PFSK-1 (cell line): ENCODE measurements around the gene RFT1.

Source experiments
- FOXP2 ChIP-seq: optimal IDR thresholded peaks from 2 replicates; pipeline ENCODE3; 2011; ENCODE audit warnings: borderline replicate concordance, control low read depth, inconsistent platforms; ENCODE audit not compliant: insufficient read depth; ENCODE audit errors: extremely low read length, extremely low read depth
- POLR2AphosphoS5 ChIP-seq: IDR thresholded peaks from 2 replicates; pipeline ENCODE4 v1.6.1; 2012; ENCODE audit warnings: low read depth, mild to moderate bottlenecking, control low read depth, low read length, moderate library complexity
- SIN3A ChIP-seq: IDR thresholded peaks from 2 replicates; pipeline ENCODE4 v1.6.1; 2012; ENCODE audit warnings: mild to moderate bottlenecking, low read length, moderate library complexity, borderline replicate concordance; ENCODE audit not compliant: insufficient read depth
- TAF1 ChIP-seq: IDR thresholded peaks from 2 replicates; pipeline ENCODE4 v1.6.1; 2012; ENCODE audit warnings: low read length, control low read depth, borderline replicate concordance; ENCODE audit not compliant: insufficient read depth
- TF ChIP-seq, protein P1 (sequence below), 2 experiments: IDR thresholded peaks; 2 replicates each; pipeline versions ENCODE4 v1.6.1 to v1.8.0; 2011 to 2012; ENCODE audit warnings: low read depth in 2 of 2, low read length in 2 of 2, control low read depth in 1 of 2, inconsistent platforms in 1 of 2, mild to moderate bottlenecking in 1 of 2, moderate library complexity in 1 of 2; ENCODE audit not compliant: insufficient read depth in 1 of 2

The RFT1 gene

DNA sequence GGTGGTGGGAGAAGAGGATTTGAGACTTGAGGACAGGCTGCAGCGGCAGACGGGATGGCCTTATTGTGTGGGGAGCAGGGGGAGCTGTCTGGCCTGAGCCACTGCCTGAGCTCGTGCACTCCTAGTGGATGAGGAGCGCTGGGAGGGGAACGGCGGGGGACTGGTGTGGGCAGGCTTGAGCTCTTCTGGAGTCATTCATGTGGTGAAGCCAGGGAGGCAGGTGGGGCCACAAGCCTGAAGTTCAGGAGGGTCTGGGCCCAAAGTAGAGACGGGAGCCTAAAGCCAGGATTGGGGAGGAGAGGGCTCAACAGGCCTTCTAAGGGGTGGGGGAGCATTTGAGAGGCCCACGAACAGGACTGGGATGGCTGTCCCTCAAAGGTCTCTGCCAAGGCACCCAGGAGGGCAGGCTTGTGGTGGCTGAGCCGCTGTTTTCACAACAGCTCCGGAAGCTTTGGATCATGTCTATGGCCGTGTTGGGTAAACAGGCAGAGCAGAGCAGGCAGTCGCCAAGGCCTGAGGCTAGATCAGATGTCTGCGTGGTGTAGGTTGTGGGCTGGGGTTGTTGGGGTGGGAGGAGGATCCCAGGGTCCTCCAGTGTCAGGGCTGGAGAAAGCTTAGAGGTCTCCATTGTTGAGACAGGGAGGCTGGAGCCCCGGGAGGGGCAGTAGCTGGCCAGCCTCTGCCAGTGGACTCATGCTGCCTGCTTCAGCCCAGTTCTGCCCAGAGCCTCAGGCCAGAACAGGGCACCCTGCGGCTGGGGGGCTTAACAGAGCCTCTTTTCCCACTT lies 39.0 kb upstream of the RFT1 start:
- TF ChIP-seq FOXP2, result no peak
- TF ChIP-seq POLR2AphosphoS5, result no peak
- TF ChIP-seq SIN3A, result no peak
- no peak for TF ChIP-seq TAF1
- TF ChIP-seq, protein P1, sequence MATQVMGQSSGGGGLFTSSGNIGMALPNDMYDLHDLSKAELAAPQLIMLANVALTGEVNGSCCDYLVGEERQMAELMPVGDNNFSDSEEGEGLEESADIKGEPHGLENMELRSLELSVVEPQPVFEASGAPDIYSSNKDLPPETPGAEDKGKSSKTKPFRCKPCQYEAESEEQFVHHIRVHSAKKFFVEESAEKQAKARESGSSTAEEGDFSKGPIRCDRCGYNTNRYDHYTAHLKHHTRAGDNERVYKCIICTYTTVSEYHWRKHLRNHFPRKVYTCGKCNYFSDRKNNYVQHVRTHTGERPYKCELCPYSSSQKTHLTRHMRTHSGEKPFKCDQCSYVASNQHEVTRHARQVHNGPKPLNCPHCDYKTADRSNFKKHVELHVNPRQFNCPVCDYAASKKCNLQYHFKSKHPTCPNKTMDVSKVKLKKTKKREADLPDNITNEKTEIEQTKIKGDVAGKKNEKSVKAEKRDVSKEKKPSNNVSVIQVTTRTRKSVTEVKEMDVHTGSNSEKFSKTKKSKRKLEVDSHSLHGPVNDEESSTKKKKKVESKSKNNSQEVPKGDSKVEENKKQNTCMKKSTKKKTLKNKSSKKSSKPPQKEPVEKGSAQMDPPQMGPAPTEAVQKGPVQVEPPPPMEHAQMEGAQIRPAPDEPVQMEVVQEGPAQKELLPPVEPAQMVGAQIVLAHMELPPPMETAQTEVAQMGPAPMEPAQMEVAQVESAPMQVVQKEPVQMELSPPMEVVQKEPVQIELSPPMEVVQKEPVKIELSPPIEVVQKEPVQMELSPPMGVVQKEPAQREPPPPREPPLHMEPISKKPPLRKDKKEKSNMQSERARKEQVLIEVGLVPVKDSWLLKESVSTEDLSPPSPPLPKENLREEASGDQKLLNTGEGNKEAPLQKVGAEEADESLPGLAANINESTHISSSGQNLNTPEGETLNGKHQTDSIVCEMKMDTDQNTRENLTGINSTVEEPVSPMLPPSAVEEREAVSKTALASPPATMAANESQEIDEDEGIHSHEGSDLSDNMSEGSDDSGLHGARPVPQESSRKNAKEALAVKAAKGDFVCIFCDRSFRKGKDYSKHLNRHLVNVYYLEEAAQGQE (IDR thresholded peaks at IDR 0.05; ENCODE audit: insufficient read depth in 1 of 2, low read depth in 2 of 2, low read length in 2 of 2), result no peak

DNA sequence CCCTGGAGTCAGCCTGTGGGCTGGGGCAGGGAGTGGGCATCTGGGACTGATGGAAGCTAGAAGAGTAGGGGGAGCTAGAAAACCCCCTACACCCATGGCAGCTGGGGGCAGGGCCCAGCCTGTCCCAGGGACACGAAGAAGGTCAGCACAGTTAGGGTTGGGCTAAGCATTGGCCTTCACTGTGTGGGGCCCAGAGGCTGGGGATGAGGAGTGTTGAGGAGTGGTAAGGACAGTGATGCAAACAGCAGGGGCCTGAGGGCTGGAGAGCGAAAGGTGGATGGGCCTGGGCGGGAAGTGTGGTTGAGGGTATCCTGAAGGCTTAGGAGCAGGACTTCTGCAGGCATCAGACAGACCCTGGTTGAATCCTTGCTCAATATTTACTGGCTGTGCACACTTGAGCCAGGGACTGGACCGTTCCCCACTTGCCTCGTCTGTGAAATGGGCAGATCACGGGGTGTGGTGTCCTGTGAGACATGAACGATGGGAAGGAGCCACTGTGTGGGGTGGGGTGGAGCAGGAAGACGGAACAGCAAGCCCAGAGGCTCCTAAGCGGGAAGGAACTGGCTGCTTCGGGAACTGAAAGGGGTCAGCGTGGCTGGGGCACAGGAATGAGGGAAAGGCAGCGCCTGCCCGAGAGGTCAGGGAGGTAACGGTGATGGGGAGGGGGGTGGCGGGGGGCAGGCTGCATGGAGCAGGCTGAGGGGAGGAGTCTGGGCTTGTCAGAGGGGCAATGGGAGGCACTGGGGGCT lies 38.1 kb upstream of the RFT1 start:
- TF ChIP-seq FOXP2, result no peak
- TF ChIP-seq, protein P1 (IDR thresholded peaks at IDR 0.05; ENCODE audit: insufficient read depth in 1 of 2, low read depth in 2 of 2, low read length in 2 of 2), result no peak
- TF ChIP-seq SIN3A, result no peak
- TF ChIP-seq TAF1, result no peak
- TF ChIP-seq POLR2AphosphoS5, result no peak

DNA sequence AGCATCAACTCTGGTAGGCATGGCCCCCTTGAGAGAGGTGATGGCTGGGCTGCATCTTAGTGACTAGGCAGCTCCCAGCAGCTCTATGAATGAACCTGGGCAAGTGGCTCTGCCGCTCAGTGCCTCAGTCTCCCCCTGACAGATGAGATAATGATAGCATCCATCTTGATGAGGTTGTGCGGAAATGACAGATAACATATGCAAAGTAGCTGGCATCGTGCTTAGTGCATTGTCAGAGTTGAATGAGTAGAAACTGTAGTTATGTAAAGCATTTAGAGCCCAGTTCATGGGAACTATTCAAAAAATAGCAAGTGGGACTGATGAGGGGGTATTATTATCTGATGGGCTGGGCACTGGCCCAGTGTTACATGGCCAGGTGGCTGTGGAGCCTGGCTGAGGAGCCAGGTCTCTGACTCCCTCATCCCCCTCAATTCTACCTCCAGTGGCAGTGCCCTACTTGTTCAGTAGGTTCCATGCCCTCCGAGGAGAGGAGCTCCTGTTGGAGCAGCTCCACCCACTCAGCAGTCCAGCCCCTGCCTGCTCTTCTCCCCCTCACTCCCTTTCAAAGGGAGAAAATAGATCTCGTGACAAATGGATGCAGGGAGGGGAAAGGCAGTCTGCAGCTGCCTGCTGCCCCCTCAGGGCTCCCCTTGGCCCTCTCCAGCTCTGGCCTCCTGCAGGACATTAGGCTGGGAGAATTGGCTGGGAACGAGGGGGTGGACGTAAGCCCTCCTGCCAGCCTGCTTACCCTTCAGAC lies 37.4 kb upstream of the RFT1 start:
- TF ChIP-seq, protein P1 (IDR thresholded peaks at IDR 0.05; ENCODE audit: insufficient read depth in 1 of 2, low read depth in 2 of 2, low read length in 2 of 2), result no peak

DNA sequence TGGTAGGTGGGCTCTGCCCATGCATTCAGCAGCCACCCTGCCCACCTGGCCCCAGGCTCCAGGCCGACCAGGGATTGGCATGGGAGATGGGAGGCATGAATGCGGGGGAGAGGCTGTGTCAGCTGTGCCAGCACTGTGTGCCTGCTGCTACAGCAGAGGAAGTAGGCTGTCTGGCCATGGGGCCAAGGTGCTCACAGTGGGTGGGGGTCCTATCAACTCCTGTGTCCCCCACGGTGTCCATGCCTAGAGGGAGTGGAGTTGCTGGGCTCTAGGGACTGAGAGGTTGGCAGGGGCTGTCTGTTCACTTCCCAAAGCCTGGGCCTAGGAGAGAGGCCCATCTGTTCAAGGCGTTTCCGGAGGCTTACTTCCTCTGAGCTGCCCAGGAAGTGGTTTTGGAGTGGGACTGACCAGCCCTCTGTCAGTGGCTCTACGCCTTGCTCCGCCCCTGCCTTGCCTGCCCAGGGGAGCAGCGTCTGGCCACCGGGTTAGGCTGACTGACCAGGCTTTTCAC lies 36.6 kb upstream of the RFT1 start:
- no peak for TF ChIP-seq SIN3A
- TF ChIP-seq TAF1, result no peak
- TF ChIP-seq FOXP2, result no peak
- no peak for TF ChIP-seq POLR2AphosphoS5
- TF ChIP-seq, protein P1 (IDR thresholded peaks at IDR 0.05; ENCODE audit: insufficient read depth in 1 of 2, low read depth in 2 of 2, low read length in 2 of 2), result no peak
